DMS153 treated with DMSO at 0.1 percent for 48 hours (cell line): Measurements from ENCODE around the gene NRP2.

Source experiments
- DNase-seq: peaks from one replicate; lab custom pipeline; 2025; ENCODE audit not compliant: unreplicated experiment; lab: John Stamatoyannopoulos, UW

NRP2 gene

GRCh38 chr2:205686783-205687640, 4.7 kb downstream of the NRP2 start:
- DNase-seq = peak; percentile 80

- no peak for DNase-seq
These were observed 5.3 kb downstream of the NRP2 start for GRCh38 chr2:205687641-205687956.

- DNase-seq = no peak
These were observed 6.3 kb downstream of the NRP2 start for GRCh38 chr2:205688417-205689200.

GRCh38 chr2:205689820-205690219, 7.5 kb downstream of the NRP2 start:
- no peak for DNase-seq

GRCh38 chr2:205692104-205692503, 9.8 kb downstream of the NRP2 start:
- no peak for DNase-seq

GRCh38 chr2:205694256-205694655, 12.0 kb downstream of the NRP2 start:
- no peak for DNase-seq

DNA sequence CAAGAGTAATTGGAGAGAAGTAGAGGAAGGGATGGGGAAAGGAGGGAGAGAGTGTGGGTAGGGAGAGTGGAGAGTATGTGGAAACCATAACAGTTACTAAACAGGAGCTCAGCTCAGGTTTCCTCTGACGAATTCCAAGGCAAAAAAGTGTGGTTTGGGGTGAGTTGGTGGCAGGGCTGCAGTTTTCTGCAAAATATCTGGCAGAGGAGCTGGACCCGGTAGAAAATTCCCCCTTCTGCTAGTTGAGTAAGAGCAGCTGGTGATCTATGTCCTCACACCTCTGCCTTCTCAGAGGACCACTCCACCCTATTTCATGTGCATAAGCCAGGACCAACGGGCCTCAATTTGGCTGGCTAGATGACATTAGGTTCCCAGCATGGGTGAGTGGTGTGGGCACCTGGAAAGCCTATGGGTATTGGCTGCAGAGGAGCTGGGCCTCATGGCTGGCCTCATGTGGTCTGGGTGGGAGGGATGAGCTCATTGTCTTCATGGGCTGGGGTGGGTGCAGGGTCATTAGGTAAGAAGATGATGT, 13.2 kb downstream of the NRP2 start:
- DNase-seq = no peak

DNA sequence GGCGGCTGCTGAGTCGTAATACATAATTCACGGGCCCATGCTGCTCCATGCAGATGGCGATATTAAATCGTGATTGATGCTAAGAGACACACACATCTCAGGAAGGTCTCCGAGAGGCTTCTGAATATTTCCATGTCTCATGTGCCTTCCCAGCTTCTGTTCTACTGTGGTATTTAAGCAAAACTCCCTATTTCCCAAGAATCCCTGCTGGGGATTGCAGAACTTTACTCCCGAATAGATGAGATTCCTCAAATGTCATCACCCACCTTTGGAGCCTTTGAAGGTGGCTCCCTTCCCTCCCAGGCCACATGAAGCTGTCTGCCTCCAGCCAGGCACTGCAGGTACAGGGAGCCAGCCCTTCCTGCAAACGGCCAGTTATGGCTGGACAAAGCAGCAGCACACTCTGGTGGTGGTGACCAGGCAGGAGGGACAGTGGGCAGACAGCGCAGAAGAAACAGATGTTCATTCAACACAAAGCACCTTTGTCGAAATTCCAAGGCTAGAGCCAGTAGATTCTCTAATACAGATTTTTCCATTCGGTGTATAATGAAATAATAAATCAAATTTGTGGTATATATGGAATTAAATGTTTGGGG, 14.1 kb downstream of the NRP2 start:
- no peak for DNase-seq

DNA sequence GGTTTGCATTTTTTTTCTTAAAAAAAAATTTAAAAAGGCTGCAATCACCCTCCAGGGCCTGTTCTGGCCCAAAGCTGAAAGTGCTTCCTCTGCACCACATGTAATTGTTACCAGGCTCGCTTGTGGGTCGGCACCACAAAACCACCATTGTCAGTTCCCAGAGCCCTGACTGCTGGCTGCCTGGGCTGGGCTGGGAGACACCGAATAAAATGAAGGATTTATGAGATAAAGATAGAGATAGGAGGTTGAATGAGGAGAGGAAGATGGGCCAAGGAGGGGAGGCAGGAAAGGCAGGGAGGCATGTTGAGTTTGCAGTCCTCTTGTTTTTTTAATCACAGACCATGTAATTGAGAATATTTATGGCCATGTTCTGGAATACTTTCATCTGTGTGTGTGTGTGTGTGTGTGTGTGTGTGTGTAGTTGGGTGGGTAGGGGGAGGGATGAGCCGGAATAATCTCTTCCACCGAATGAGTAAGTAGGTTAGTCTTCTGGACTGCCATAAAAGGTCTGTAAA, 14.7 kb downstream of the NRP2 start:
- DNase-seq = no peak

- DNase-seq = no peak
These were observed 16.3 kb downstream of the NRP2 start for GRCh38 chr2:205698286-205699268.

- no peak for DNase-seq
These were observed 17.4 kb downstream of the NRP2 start for GRCh38 chr2:205699515-205700289.

- DNase-seq = no peak
These were observed 18.2 kb downstream of the NRP2 start for GRCh38 chr2:205700331-205701132.

DNA sequence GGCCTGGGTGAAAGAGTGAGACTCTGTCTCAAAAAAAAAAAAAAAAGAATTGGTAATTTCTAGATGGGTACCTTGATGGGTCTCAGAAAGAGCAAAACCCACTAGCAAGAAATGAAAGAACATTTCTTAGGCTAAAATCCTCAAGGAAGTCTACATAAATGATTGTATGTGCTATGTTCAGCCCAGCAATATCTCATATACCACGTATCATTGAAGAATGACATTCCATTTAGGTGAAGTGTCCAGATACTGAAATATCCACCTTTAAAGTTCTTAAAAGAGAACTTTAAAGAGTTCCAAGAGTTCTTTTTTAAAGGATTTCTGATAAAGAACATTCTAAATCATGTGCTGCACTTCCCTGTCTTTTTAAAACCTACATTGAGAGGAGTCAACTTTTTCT, 19.2 kb downstream of the NRP2 start:
- no peak for DNase-seq

DNA sequence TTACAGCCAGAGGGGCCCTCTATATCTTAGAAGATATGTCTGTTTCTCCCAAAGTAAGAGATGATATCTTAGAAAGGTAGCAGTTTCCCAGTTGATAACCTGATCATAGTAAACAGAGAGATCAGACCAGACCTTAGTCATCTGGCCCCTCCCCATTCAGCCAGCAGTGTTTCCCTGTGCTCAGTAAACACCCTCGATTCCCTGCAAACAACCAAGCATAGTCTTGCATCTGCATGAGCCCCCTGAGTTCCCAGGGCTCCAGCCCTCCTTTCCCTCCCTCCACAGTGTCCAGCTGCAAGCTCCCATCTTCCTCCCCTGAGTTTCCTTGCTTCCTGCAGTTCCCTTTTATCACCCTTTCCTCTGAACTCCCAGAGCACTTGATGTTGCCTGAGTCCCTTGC, 20.3 kb downstream of the NRP2 start:
- DNase-seq = no peak

DNA sequence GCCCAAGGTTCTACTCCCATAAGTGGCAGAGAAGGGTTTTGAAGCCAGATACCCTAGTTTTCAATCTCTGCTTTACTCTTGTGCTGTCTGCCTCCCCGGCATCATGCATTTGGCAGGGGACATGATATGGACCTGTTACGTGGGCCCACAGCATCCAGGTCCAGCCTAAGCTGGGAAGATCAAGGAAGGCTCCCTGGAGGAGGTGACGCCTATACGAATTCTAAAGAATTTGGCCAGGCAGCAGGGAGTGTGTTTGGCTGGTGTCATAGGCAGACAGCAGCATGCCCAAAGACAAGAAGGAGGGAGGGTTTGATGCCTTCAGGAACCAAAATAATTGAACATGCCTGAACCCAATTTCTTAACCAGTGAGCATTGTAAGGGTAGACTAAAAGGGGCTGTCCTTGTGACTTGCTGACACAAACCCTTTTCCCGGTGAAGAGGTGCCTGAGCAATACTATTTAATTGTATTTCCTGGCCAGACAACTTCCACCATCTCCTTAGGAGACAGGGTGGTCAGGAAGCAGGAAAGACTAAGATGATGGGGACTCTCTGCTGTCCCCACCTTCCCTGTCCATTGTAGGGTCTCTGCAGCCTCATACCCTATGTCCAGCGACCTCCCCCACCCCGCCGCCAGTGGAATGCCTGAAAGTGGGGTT, 21.3 kb downstream of the NRP2 start:
- DNase-seq = no peak

DNA sequence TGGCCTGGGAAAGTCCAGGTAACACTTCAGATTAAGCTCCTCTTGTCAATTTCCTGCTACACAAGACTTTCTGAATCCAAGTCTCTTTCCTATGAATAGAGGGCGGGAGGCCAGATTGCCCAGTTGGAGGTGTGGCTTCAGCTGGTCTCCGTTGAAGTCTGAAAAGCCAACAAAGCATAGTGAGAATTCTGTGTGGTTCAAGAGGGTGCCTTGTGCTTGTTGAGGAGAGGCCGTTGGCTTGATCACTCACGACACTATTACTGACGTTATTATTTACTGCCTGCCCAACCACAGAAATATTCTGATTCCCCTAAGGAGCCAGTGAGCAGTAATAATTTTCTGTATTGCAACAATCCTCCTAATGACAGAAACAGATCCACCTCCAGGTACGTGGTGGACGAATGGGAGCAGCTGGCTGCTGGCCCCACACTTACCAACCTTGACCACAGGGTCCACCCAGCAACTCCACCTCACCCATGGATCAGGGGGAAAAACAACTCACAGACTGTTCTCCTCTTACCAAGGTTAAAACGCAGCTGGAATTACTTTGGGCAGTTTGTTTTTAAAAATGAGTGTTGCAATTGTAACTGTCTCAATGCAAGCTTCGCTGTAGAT, 21.9 kb downstream of the NRP2 start:
- peak; percentile 40 for DNase-seq

GRCh38 chr2:205705511-205706349, 23.4 kb downstream of the NRP2 start:
- no peak for DNase-seq
